Urinary bladder (tissue), 4 donors: ENCODE data around the gene CCHCR1. TPM values are rescaled to one million over a fixed set of nuclear protein-coding genes. Genes with fewer than 3 reads are reported as not detected.
"Not testable (repeated sequence)": the region's sequence is repeated elsewhere in the genome, so short reads cannot be mapped to it uniquely, and the experiment has no call there.

Source experiments
- DNase-seq: peaks from one replicate; pipeline ENCODE4 v3.0.0-alpha.2; 2015; ENCODE audit errors: extremely low spot score
- H3K27ac ChIP-seq: one replicate; pipeline ENCODE4 v1.5.1; 2013; ENCODE audit warnings: low read depth, mild to moderate bottlenecking, moderate library complexity
- H3K36me3 ChIP-seq: one replicate; pipeline ENCODE4 v1.6.1; 2013; ENCODE audit warnings: mild to moderate bottlenecking, moderate library complexity; ENCODE audit not compliant: insufficient read depth
- H3K4me1 ChIP-seq: one replicate; pipeline ENCODE4 v1.6.1; 2013; ENCODE audit warnings: mild to moderate bottlenecking, moderate library complexity; ENCODE audit not compliant: insufficient read depth
- H3K4me3 ChIP-seq: one replicate; pipeline ENCODE4 v1.5.1; 2013; ENCODE audit warnings: low read depth, low read length
- WGBS: extraction: QIAGEN DNeasy Blood & Tissue Kit; methylation state at CpG from one replicate; pipeline ENCODE4 v1.1.7; 2013; 5-methylcytosine and 5-hydroxymethylcytosine counted together
- polyA plus RNA-seq: library from polyadenylated mRNA; stranded (reverse); fragments of 200-250 nt; gene quantifications from one replicate; pipeline ENCODE4 v1.2.3, GENCODE V29; 2013
- total RNA-seq: library from RNA; depleted of rRNA; stranded (reverse); fragments of >200 nt; gene quantifications from one replicate; pipeline ENCODE4 v1.2.3, GENCODE V29; 2014
- donor health status: healthy with polysubstance abuse.
- donor health status: healthy.

Gene CCHCR1
- total and polyA plus RNA-seq, 2 donors, result 16.0 to 18.2 TPM

DNA sequence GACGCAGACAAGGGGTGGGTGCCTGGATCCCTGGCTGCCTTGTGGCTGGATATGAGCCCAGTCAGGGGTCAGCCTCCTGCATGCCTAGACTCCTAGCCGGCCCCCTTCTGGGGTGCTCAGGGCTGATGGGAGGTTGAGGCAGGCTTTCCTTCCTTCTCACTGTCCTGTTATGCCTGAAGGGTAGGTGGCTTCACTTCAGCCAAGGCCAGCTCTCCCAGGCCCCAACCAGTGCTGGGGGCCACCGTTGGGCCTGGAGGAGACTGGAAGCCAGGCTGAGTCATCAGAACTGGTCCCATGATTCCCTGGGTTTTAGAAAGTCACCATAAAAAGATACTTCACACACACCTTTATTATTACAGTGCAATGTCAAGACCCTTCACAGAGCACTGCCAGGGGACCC, 15.8 kb upstream of the CCHCR1 start:
- no peak overlapping the region for H3K27ac ChIP-seq
- H3K4me1 ChIP-seq, result no peaks in the 10 kb centered on the region
- H3K36me3 ChIP-seq, result no peaks in the 10 kb centered on the region
- WGBS, result 54% methylated on average over 3 of the region's 3 CpGs
- no peak for DNase-seq
- no peak overlapping the region for H3K4me3 ChIP-seq

- DNase-seq, result no peak
- 71% methylated on average over 5 of the region's 5 CpGs for WGBS
- no peaks in the 10 kb centered on the region for H3K36me3 ChIP-seq
- H3K27ac ChIP-seq, result no peak overlapping the region
- no peaks in the 10 kb centered on the region for H3K4me1 ChIP-seq
- no peak overlapping the region for H3K4me3 ChIP-seq
Measured at GRCh38 chr6:31172973-31173384, 15.4 kb upstream of the CCHCR1 start.

DNA sequence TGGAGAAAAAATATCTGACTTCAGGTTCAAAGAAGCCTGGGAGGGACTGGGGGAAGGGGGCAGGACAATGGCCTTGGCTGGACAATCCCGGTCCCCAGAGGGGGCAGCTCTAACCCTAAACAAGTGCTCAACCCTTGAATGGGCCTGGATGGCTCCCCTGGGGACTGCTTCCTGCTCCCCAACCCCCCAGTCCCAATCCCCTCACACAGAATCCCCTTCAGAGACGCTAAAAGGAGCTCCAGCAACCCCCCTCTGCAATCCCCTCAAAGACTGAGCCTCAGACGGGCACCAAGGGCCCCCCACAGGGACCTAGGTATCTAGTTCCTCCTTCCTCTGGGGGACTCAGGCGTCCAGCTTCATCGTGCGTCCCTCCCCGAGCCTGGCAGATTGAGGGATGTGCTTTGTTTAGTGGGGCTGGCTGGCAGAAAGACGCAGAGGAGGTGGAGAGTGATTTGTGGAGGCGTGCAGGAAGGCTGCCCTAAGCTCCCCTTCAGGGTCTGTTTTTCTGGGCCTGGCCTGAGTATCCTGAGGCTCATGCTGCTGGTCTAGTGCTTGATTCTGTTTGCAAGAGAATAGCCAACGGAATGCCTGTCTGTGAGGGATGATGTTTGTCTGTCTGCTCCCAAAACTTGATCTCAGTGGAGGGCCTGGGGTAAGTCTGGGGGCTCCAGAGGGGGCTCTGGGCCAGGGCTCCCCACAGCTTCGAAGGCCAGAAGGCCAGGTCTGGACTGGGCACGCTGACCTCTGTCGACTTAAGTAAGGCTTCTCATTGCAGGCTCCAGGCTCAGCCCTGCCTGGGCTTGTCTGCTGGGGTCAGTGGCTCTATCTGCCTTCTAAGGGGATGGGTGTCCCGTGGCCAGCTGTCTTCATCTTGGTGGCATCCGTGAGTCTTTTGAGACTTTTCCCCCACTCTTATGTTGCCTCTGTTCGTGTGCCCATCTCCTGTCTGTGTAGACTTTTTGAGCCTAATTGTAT, 14.6 kb upstream of the CCHCR1 start:
- Histone ChIP-seq H3K27ac (no peak overlapping the region), H3K36me3 (no peaks in the 10 kb centered on the region), H3K4me1 (no peaks in the 10 kb centered on the region), H3K4me3 (no peak overlapping the region)
- WGBS, result 56% methylated on average over 16 of the region's 16 CpGs
- no peak for DNase-seq

DNA sequence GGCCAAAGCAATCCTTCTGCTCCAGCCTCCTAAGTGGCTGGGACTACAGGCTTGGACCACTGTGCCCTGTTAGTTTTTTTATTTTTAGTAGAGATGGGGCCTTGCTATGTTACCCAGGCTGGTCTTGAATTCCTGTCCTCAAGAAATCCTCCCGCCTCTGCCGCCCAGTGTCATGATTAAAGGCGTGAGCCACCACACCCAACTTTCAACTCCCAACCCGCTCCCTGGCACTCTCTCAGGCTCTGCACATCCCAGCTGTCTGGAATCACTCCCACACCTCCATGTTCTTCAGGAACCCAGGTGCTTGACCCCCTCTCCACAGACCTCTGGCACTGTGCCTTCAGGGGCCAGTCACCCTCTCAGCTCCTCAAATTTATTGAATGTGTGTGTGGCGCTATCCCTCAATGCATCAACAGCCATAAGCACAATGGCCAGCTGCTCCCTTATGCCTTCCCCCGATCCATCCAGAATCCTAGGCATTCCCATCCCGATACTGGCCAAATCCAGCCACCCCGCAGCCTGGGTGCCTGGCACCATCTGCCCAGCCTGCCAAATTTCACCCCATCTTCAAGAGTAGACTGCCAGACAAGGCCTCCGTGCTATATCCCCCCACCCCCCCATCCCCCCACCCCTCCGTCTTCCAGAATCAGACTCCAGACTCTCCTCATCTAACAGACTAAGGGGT, 13.5 kb upstream of the CCHCR1 start:
- no peaks in the 10 kb centered on the region for H3K4me1 ChIP-seq
- 83% methylated on average over 10 of the region's 10 CpGs for WGBS
- H3K36me3 ChIP-seq, result no peaks in the 10 kb centered on the region
- DNase-seq, result no peak
- no peak overlapping the region for H3K27ac ChIP-seq
- H3K4me3 ChIP-seq, result no peak overlapping the region

DNA sequence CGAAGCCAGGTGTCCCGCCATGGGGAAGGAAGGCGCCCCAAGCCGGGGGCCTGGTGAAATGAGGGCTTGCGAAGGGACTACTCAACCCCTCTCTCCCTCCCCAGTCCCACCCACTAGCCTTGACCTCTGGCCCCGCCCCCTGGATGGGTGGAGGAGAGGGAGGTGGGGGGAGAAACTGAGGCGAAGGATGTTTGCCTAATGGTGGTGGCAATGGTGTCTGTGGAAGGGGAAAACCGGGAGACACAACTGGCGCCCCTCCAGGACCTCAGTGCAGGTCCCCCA, 12.9 kb upstream of the CCHCR1 start, which contains the start of gene POU5F1:
POU5F1 (minus strand) TSS at position 83 of the 282 bp plus-strand sequence; CDS start at position 21, 62 bp downstream.
- H3K4me1 ChIP-seq, result no peaks in the 10 kb centered on the region
- H3K27ac ChIP-seq, result no peak within 1 kb of the TSS
- H3K36me3 ChIP-seq, result no peaks in the 10 kb centered on the region
- H3K4me3 ChIP-seq, result no peak within 1 kb of the TSS
- DNase-seq, result no peak
- 49% methylated on average over 9 of the region's 9 CpGs for WGBS

- not testable (repeated sequence) for H3K27ac ChIP-seq, H3K4me1 ChIP-seq, H3K4me3 ChIP-seq, H3K36me3 ChIP-seq, DNase-seq
- WGBS, result 49% methylated on average over 23 of the region's 23 CpGs
Measured at GRCh38 chr6:31169858-31170599, 12.4 kb upstream of the CCHCR1 start.

DNA sequence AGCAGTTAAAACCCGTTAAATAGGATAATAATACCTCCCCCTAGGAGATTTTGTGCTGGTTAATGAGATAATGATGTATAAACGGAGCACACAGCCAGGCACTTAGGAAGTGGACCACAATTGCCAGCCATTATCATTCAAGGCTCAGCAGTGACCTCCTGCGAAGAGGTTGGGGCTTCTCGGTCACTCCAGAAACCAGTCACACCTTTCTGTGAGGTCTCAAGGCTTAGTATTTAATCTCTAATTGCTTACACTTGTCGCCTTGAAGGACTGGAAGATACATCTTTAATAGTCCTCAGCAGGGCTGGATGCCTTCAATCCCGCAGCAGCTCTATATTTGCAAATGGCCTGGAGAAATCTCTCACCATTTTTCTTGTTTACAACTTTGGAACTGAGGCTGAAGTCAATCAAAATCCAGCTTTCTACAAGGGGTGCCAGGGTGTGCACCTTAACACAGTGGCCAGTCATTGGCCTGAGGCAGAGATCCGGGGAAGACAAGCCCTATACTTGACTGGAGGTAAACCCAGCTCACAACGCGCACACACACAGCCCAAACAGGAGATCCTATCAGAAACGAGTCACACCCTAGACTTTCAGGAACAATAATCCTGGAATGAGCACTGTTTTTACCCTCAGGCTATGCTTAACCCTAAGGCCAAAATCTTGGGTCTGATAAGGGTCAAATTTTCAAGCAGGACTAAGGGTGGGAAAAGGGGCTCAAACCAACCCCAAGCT, 11.7 kb upstream of the CCHCR1 start:
- H3K4me3 ChIP-seq, result no peak overlapping the region
- no peak overlapping the region for H3K27ac ChIP-seq
- WGBS, result 66% methylated on average over 10 of the region's 10 CpGs
- no peak for DNase-seq
- H3K4me1 ChIP-seq, result no peaks in the 10 kb centered on the region
- H3K36me3 ChIP-seq, result no peaks in the 10 kb centered on the region

DNA sequence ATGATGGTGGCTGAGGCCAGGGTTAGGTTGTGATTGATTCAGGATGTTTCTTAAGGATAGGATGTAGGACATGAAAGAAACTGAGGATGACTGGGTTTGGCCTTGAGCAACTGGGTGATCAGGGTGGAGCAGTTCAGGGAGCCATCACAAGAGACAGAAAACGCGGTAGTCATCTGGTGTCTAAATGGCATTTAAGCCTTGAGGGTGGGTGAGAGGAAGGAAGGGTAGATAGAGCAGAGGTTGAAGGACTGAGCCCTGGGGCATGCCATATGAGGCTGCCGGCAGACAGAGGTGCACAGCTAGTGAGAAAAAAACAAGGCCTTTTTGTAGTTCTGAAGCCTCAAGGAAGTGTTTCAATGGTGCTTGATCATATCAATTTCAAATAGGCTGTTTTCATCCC, 11.0 kb upstream of the CCHCR1 start:
- DNase-seq, result no peak
- WGBS, result 46% methylated on average over 3 of the region's 3 CpGs
- no peak overlapping the region for H3K27ac ChIP-seq
- no peaks in the 10 kb centered on the region for H3K4me1 ChIP-seq
- H3K36me3 ChIP-seq, result no peaks in the 10 kb centered on the region
- no peak overlapping the region for H3K4me3 ChIP-seq

DNA sequence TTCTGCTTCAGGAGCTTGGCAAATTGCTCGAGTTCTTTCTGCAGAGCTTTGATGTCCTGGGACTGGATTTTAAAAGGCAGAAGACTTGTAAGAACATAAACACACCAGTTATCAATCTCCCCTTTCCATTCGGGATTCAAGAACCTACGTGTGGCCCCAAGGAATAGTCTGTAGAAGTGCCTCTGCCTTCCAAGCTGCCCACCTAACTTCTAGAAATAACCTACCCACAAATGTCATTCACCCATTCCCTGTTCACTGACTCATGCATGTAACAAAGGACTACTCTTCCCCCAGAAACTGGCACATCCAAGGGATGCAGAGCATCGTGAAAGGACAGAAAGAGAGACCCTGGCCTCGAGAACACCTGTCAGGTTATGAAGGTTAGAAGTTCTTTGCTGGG, 8.4 kb upstream of the CCHCR1 start:
- Histone ChIP-seq H3K27ac (no peak overlapping the region), H3K4me3 (no peak overlapping the region), H3K36me3 (peaks cover 3% of the 10 kb centered on the region), H3K4me1 (no peaks in the 10 kb centered on the region)
- no peak for DNase-seq
- 54% methylated on average over 5 of the region's 5 CpGs for WGBS

GRCh38 chr6:31165064-31165832, 7.6 kb upstream of the CCHCR1 start:
- WGBS, result 83% methylated on average over 17 of the region's 17 CpGs
- H3K4me3 ChIP-seq, H3K36me3 ChIP-seq, DNase-seq, H3K27ac ChIP-seq, H3K4me1 ChIP-seq: not testable (repeated sequence)

- not testable (repeated sequence) for DNase-seq
Measured at GRCh38 chr6:31164475-31165063, 7.0 kb upstream of the CCHCR1 start.

DNA sequence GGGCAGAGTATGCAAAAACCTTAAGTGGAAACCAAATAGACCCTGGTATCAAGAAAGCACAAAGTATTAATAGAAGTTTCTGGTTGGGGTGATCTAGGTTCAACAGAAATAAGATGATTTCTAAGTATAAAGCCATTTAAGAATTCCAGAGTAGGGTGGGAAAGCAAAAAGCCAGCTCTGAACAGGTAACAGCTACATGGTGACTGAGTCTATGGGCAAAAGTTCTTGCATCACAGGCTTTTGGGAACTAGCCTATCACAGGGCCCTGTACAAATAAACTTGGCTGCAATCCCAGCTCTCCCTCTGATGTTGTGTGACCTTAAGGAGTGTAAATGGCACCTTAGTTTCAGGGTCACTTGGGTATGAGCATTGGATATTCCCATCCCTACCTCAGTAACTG, 6.3 kb upstream of the CCHCR1 start:
- H3K4me1 ChIP-seq, result no peaks in the 10 kb centered on the region
- no peak overlapping the region for H3K27ac ChIP-seq
- no peak overlapping the region for H3K4me3 ChIP-seq
- no peak for DNase-seq
- H3K36me3 ChIP-seq, result peaks cover 3% of the 10 kb centered on the region

More at GRCh38 chr6:31164475-31165063, 7.0 kb upstream of the CCHCR1 start:
- not testable (repeated sequence) for H3K4me1 ChIP-seq, H3K4me3 ChIP-seq, H3K36me3 ChIP-seq, H3K27ac ChIP-seq
- WGBS, result 94% methylated on average over 7 of the region's 9 CpGs
